ENCODE results near the gene ARRB1. TPM values are rescaled to one million over a fixed set of nuclear protein-coding genes. Genes with fewer than 3 reads are reported as not detected.
"Not testable (repeated sequence)": the region's sequence is repeated elsewhere in the genome, so short reads cannot be mapped to it uniquely, and the experiment has no call there.

Gene ARRB1
- total RNA-seq, 1 experiment from 2014 or later: 24.2 TPM

DNA sequence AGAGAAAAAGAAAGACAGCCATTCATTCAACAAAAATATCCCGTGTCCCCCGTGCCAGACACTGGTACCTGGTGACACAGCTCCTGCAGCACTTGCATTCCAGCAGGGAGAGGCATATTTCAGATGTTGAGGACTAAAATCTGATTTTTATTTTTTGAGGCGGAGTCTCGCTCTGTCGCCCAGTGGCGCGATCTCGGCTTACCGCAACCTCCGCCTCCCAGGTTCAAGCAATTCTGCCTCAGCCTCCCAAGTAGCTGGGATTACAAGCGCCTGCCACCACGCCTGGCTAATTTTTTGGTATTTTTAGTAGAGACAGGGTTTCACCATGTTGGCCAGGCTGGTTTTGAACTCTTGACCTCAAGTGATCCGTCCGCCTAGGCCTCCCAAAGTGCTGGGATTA lies 20.6 kb downstream of the ARRB1 start:
- H3K4me2 ChIP-seq (ENCODE audit: low read length); H3K27ac ChIP-seq (ENCODE audit: low read depth, low read length); H3K27me3 ChIP-seq (ENCODE audit: insufficient read depth, low read length); RAD21 ChIA-PET (ENCODE audit: low non-redundant PET in 1 of 2, low total read pairs in 2 of 2, uncharacterized antibody in 2 of 2, unreplicated experiment in 2 of 2); BruUV-seq (replicated peaks); POLR2A ChIA-PET; DNase-seq (ENCODE audit: low read depth, low spot score); H2AFZ ChIP-seq (ENCODE audit: low read depth, low read length, poor library complexity, severe bottlenecking); CTCF ChIA-PET; intact Hi-C loops (cut with micrococcal nuclease); H3K9me3 ChIP-seq (ENCODE audit: control insufficient read depth in 1 of 2, insufficient read depth in 1 of 2, low read depth in 1 of 2, low read length in 2 of 2); H4K20me1 ChIP-seq (ENCODE audit: insufficient read depth); H3K9me2 ChIP-seq (ENCODE audit: insufficient read depth); H3K79me2 ChIP-seq (ENCODE audit: insufficient read depth, low read length); H3K9ac ChIP-seq (ENCODE audit: low read length); H3K4me3 ChIP-seq (replicated peaks in 1 of 2; ENCODE audit: low read depth in 1 of 2, low read length in 2 of 2); ATAC-seq; H3K36me3 ChIP-seq (ENCODE audit: control insufficient read depth in 1 of 2, insufficient read depth in 2 of 2, low read length in 2 of 2): not testable (repeated sequence)
- peaks cover 31 to 41% of the 10 kb centered on the region in 2 experiments for H3K4me1 ChIP-seq (ENCODE audit: control insufficient read depth in 1 of 2, insufficient read depth in 2 of 2, low read length in 2 of 2)

DNA sequence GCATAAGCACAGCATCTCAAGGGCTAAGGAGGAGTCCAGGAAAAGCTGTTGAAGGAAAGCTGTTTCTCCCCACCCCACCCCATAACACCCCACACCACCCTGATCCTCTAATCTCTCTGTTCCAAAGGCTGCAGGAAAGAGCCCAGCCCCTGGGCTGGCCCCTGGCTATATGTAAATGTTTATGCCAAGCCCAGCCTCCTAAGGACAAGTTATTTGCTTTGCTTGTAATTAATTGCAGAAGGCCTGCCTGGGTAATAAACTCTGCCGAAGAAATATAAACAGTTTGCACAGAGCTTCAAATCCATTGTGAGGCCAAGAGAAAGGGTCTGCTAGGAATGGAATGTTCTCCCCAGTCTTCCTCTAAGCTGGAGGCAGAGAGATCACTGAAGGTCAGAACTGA lies 21.2 kb downstream of the ARRB1 start:
- Histone ChIP-seq H3K27me3 (ENCODE audit: insufficient read depth, low read length) (no peaks in the 10 kb centered on the region), H3K79me2 (ENCODE audit: insufficient read depth, low read length) (peaks cover 8% of the 10 kb centered on the region), H3K27ac (ENCODE audit: low read depth, low read length) (no peak overlapping the region), H3K9me3 (ENCODE audit: control insufficient read depth in 1 of 2, insufficient read depth in 1 of 2, low read depth in 1 of 2, low read length in 2 of 2) (no peaks in the 10 kb centered on the region), H3K4me1 (ENCODE audit: control insufficient read depth in 1 of 2, insufficient read depth in 2 of 2, low read length in 2 of 2) (peaks cover 37 to 47% of the 10 kb centered on the region in 2 experiments), H2AFZ (ENCODE audit: low read depth, low read length, poor library complexity, severe bottlenecking) (no peak overlapping the region), H3K4me2 (ENCODE audit: low read length) (no peak overlapping the region), H4K20me1 (ENCODE audit: insufficient read depth) (no peaks in the 10 kb centered on the region), H3K36me3 (ENCODE audit: control insufficient read depth in 1 of 2, insufficient read depth in 2 of 2, low read length in 2 of 2) (no peaks in the 10 kb centered on the region), H3K9ac (ENCODE audit: low read length) (no peak overlapping the region), H3K9me2 (ENCODE audit: insufficient read depth) (no peaks in the 10 kb centered on the region), H3K4me3 (replicated peaks in 1 of 2; ENCODE audit: low read depth in 1 of 2, low read length in 2 of 2) (no peak overlapping the region)
- intact Hi-C loops (cut with micrococcal nuclease): no loop called here
- ChIA-PET RAD21 (ENCODE audit: low non-redundant PET in 1 of 2, low total read pairs in 2 of 2, uncharacterized antibody in 2 of 2, unreplicated experiment in 2 of 2) (no interaction called here), CTCF (no interaction called here), POLR2A (no interaction called here)
- ATAC-seq: no peak
- no TSS peak for BruUV-seq (replicated peaks)
- DNase-seq (ENCODE audit: low read depth, low spot score): no peak
- TF ChIP-seq TCF7L2 (IDR thresholded peaks at IDR 0.05; ENCODE audit: borderline replicate concordance, extremely low read depth, insufficient read depth, insufficient read length) (no peak), POLR2AphosphoS5 (IDR thresholded peaks at IDR 0.05; ENCODE audit: low read depth, low read length) (no peak), JUND (IDR thresholded peaks at IDR 0.05) (no peak), CEBPB (IDR thresholded peaks at IDR 0.05; ENCODE audit: low read depth) (no peak), CBX3 (IDR thresholded peaks at IDR 0.05; ENCODE audit: low read depth) (no peak), SP1 (IDR thresholded peaks at IDR 0.05; ENCODE audit: low read depth) (no peak), YY1 (IDR thresholded peaks at IDR 0.05; ENCODE audit: extremely low read depth, insufficient replicate concordance, low read depth, low read length) (no peak), ZFX (IDR thresholded peaks at IDR 0.05) (no peak), CTCF (IDR thresholded peaks at IDR 0.05 in 2 of 3, conservative IDR thresholded peaks at IDR 0.05 in 1 of 3; ENCODE audit: borderline replicate concordance in 1 of 3, insufficient read depth in 1 of 3, low read depth in 2 of 3, low read length in 2 of 3) (no peak), SRF (IDR thresholded peaks at IDR 0.05; ENCODE audit: low read depth) (no peak), RAD21 (IDR thresholded peaks at IDR 0.05; ENCODE audit: low read depth) (no peak), EZH2 (IDR thresholded peaks at IDR 0.05) (no peak), MAX (IDR thresholded peaks at IDR 0.05) (no peak), POLR2A (IDR thresholded peaks at IDR 0.05; ENCODE audit: borderline replicate concordance, extremely low read depth, insufficient read depth, insufficient read length) (no peak), FOSL1 (IDR thresholded peaks at IDR 0.05; ENCODE audit: low read depth) (no peak), ELF1 (IDR thresholded peaks at IDR 0.05; ENCODE audit: borderline replicate concordance, low read depth) (no peak)
- TF ChIP-seq, protein P1, sequence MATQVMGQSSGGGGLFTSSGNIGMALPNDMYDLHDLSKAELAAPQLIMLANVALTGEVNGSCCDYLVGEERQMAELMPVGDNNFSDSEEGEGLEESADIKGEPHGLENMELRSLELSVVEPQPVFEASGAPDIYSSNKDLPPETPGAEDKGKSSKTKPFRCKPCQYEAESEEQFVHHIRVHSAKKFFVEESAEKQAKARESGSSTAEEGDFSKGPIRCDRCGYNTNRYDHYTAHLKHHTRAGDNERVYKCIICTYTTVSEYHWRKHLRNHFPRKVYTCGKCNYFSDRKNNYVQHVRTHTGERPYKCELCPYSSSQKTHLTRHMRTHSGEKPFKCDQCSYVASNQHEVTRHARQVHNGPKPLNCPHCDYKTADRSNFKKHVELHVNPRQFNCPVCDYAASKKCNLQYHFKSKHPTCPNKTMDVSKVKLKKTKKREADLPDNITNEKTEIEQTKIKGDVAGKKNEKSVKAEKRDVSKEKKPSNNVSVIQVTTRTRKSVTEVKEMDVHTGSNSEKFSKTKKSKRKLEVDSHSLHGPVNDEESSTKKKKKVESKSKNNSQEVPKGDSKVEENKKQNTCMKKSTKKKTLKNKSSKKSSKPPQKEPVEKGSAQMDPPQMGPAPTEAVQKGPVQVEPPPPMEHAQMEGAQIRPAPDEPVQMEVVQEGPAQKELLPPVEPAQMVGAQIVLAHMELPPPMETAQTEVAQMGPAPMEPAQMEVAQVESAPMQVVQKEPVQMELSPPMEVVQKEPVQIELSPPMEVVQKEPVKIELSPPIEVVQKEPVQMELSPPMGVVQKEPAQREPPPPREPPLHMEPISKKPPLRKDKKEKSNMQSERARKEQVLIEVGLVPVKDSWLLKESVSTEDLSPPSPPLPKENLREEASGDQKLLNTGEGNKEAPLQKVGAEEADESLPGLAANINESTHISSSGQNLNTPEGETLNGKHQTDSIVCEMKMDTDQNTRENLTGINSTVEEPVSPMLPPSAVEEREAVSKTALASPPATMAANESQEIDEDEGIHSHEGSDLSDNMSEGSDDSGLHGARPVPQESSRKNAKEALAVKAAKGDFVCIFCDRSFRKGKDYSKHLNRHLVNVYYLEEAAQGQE (IDR thresholded peaks at IDR 0.05; ENCODE audit: low read depth): no peak
